Activated CD8-positive, alpha-beta memory T cell treated with anti-CD3 and anti-CD28 coated beads for 36 hours (primary cell): Measurements from ENCODE around the gene SLC11A2. TPM values are rescaled to one million over a fixed set of nuclear protein-coding genes. Genes with fewer than 3 reads are reported as not detected.
"Not testable (repeated sequence)": the region's sequence is repeated elsewhere in the genome, so short reads cannot be mapped to it uniquely, and the experiment has no call there.

Source experiments
- CTCF ChIA-PET: fragments of 350-600 bp; sonication (Branson Sonifier 250); formaldehyde crosslinking; loops from one replicate; lab custom pipeline; 2021; ENCODE audit warnings: antibody characterized with exemption; lab: Charles Lee
- POLR2A ChIA-PET: fragments of 350-600 bp; sonication (Branson Sonifier 250); formaldehyde crosslinking; loops from one replicate; lab custom pipeline; 2021; ENCODE audit warnings: antibody characterized with exemption; lab: Charles Lee
- total RNA-seq, 2 experiments: library from RNA; stranded (reverse); gene quantifications; one replicate each; pipeline ENCODE4 v1.2.3, GENCODE V29; 2021

The SLC11A2 gene
- total RNA-seq, 2 experiments from 2014 or later, result 33.4 to 33.8 TPM

GRCh38 chr12:50980545-50980944 lies 45.6 kb downstream of the SLC11A2 start:
- POLR2A ChIA-PET, result no interaction called here
- CTCF ChIA-PET, result interaction anchor here (1.0 kb wide), 1 partner anchor 10 kb away, joined by 4 read pairs; no protein-coding TSS in a partner anchor

GRCh38 chr12:50979369-50980052 lies 46.7 kb downstream of the SLC11A2 start:
- CTCF ChIA-PET, result no interaction called here
- POLR2A ChIA-PET, result interaction anchor here (0.6 to 0.7 kb wide), 4 partner anchors 42 to 413 kb away, joined by 3 to 4 read pairs (median 4); no protein-coding TSS in a partner anchor

- CTCF ChIA-PET, result no interaction called here
These were observed 54.2 kb downstream of the SLC11A2 start for GRCh38 chr12:50971946-50972345.

GRCh38 chr12:50964432-50964831 lies 61.8 kb downstream of the SLC11A2 start:
- CTCF ChIA-PET, result no interaction called here
- POLR2A ChIA-PET, result interaction anchor here (1.1 kb wide), 1 partner anchor 62 kb away, joined by 3 read pairs; no protein-coding TSS in a partner anchor

More at GRCh38 chr12:50971946-50972345, 54.2 kb downstream of the SLC11A2 start:
- POLR2A ChIA-PET, result no interaction called here

GRCh38 chr12:50961708-50962107 lies 64.5 kb downstream of the SLC11A2 start:
- CTCF ChIA-PET, result no interaction called here
- POLR2A ChIA-PET, result no interaction called here

GRCh38 chr12:50960130-50960529 lies 66.1 kb downstream of the SLC11A2 start:
- CTCF ChIA-PET, result no interaction called here
- POLR2A ChIA-PET, result no interaction called here

- CTCF ChIA-PET, result no interaction called here
These were observed 70.5 kb downstream of the SLC11A2 start for GRCh38 chr12:50955697-50956096.

GRCh38 chr12:50955288-50955687 lies 70.9 kb downstream of the SLC11A2 start:
- POLR2A ChIA-PET, result no interaction called here
- CTCF ChIA-PET, result no interaction called here

More at GRCh38 chr12:50955697-50956096, 70.5 kb downstream of the SLC11A2 start:
- POLR2A ChIA-PET, result no interaction called here

GRCh38 chr12:50954789-50955188 lies 71.4 kb downstream of the SLC11A2 start:
- CTCF ChIA-PET, POLR2A ChIA-PET: not testable (repeated sequence)

GRCh38 chr12:50953047-50953446 lies 73.1 kb downstream of the SLC11A2 start:
- CTCF ChIA-PET, result no interaction called here
- POLR2A ChIA-PET, result no interaction called here

- ChIA-PET CTCF (no interaction called here), POLR2A (no interaction called here)
These were observed 73.7 kb downstream of the SLC11A2 start, which contains the start of gene HIGD1C for GRCh38 chr12:50952510-50952909. Gene HIGD1C (plus strand): TSS chr12:50952544. CDS start chr12:50953999, 1,455 bp downstream.

GRCh38 chr12:50951112-50951511 lies 75.1 kb downstream of the SLC11A2 start:
- ChIA-PET CTCF (no interaction called here), POLR2A (no interaction called here)

GRCh38 chr12:50949801-50950302 lies 76.3 kb downstream of the SLC11A2 start:
- CTCF ChIA-PET, result no interaction called here
- POLR2A ChIA-PET, result interaction anchor here (0.6 kb wide), 1 partner anchor 90 kb away, joined by 4 read pairs; no protein-coding TSS in a partner anchor

GRCh38 chr12:50948798-50949197 lies 77.4 kb downstream of the SLC11A2 start:
- CTCF ChIA-PET, result no interaction called here
- POLR2A ChIA-PET, result no interaction called here

GRCh38 chr12:50947933-50948626 lies 78.1 kb downstream of the SLC11A2 start:
- ChIA-PET POLR2A (no interaction called here), CTCF (interaction anchor here (0.6 kb wide), 1 partner anchor 930 kb away, joined by 3 read pairs; no protein-coding TSS in a partner anchor)

GRCh38 chr12:50937653-50938052 lies 88.5 kb downstream of the SLC11A2 start:
- ChIA-PET CTCF (no interaction called here), POLR2A (no interaction called here)

- ChIA-PET POLR2A (no interaction called here), CTCF (no interaction called here)
These were observed 89.2 kb downstream of the SLC11A2 start for GRCh38 chr12:50936821-50937530.

GRCh38 chr12:50934981-50935807 lies 91.0 kb downstream of the SLC11A2 start:
- ChIA-PET POLR2A (interaction anchor here (0.6 kb wide), 1 partner anchor 169 kb away, joined by 3 read pairs; no protein-coding TSS in a partner anchor), CTCF (no interaction called here)

- ChIA-PET POLR2A (no interaction called here), CTCF (no interaction called here)
These were observed 91.8 kb downstream of the SLC11A2 start for GRCh38 chr12:50934371-50934851.
